ENCODE measurements around the gene F12. TPM values are rescaled to one million over a fixed set of nuclear protein-coding genes. Genes with fewer than 3 reads are reported as not detected.

F12 gene
- total RNA-seq, 4 donors from 2014 or later, result 0.51 to 2.0 (median 0.98) TPM; not detected in 1

- no peak for TF ChIP-seq CTCF (IDR thresholded peaks at IDR 0.05; ENCODE audit: low read depth)
Measured at GRCh38 chr5:177444106-177445051, 35.0 kb upstream of the F12 start.

GRCh38 chr5:177443144-177443983 is 34.0 kb upstream of the F12 start:
- no peak for TF ChIP-seq CTCF (IDR thresholded peaks at IDR 0.05; ENCODE audit: low read depth)

GRCh38 chr5:177442066-177442826 is 32.9 kb upstream of the F12 start:
- no peak for TF ChIP-seq CTCF (IDR thresholded peaks at IDR 0.05; ENCODE audit: low read depth)

- TF ChIP-seq CTCF (IDR thresholded peaks at IDR 0.05; ENCODE audit: low read depth), result no peak
Measured at GRCh38 chr5:177440990-177441780, 31.8 kb upstream of the F12 start.

DNA sequence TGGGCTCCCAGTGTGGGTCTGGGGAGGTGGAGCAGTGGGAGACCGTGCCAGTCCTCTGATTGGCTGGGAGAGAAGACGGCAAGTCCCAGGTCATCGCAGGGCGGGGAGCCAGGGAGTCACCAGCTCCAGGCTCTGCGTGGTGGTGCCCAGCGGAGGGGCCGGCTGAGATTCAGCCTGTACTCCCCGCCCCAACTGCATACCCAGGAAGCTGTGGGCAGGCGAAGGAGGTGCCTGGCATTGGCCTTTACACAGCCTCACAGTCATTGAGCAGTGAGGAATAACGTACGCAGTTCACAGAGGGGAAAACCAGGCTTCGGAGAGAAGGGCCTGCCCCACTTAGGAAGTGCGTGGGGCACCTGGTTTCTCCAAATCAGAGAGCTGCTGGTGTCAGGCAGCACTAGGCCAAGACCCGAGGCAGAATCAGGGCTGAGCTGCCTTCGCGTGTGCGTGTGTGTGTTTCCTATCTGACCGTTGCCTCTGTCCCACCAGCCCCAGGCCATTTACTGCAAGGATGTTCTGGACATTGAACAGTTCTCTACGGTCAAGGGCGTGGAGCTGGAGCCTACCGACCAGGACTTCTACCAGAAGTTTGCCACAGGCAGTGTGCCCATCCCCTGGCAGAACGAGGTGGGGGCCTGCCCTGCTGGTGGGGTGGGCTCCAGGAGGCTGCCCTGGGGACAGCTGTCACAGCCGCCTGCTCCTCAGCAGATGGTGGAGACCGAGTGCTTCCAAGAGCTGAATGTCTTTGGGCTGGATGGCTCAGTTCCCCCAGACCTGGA is 31.0 kb upstream of the F12 start:
- TF ChIP-seq CTCF (IDR thresholded peaks at IDR 0.05; ENCODE audit: low read depth), result no peak

DNA sequence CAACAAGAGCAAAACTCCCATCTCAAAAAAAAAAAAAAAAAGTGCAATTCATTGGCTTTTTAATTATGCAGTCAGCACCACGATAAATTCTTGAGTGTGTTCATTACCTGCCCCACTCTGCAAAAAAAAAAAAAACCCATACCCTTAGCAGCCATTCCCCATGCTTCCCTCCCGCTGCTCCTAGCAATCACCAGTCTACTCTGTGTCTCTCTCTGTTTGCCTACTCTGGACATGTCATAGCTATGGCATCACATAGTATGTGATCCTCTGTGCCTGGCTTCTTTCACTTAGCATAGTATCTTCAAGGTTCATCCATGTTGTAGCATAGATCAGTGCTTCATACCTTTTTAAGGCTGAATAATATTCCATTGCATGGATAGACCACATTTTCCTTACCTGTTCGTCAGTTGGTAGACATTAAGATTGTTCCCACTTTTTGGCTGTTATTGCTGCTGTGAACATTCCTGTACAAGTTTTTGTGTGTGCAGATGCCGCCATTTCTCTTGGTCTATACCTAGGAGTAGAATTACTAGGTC is 30.2 kb upstream of the F12 start:
- TF ChIP-seq CTCF (IDR thresholded peaks at IDR 0.05; ENCODE audit: low read depth), result no peak

All from subcutaneous adipose tissue (tissue), 4 donors.